Measurements from ENCODE around the gene MXRA5.
"Not testable (repeated sequence)": the region's sequence is repeated elsewhere in the genome, so short reads cannot be mapped to it uniquely, and the experiment has no call there.

Gene MXRA5

GRCh38 chrX:3370656-3371055 lies 24.2 kb upstream of the MXRA5 start:
- TF ChIP-seq CTCF (IDR thresholded peaks at IDR 0.05; ENCODE audit: unreplicated experiment in 3 of 3), result no peak
- no peaks in the 10 kb centered on the region for H3K27me3 Mint-ChIP-seq (ENCODE audit: low read depth)
- H3K9me3 Mint-ChIP-seq, result peaks cover 12% of the 10 kb centered on the region
- H3K4me3 Mint-ChIP-seq, result no peak overlapping the region
- peaks cover 6% of the 10 kb centered on the region for H3K4me1 Mint-ChIP-seq
- H3K36me3 Mint-ChIP-seq (ENCODE audit: low read depth), result no peaks in the 10 kb centered on the region
- no peak overlapping the region for H3K27ac Mint-ChIP-seq

- no peaks in the 10 kb centered on the region for H3K36me3 Mint-ChIP-seq (ENCODE audit: low read depth)
- H3K4me3 Mint-ChIP-seq, result no peak overlapping the region
- H3K27me3 Mint-ChIP-seq (ENCODE audit: low read depth), result no peaks in the 10 kb centered on the region
- H3K9me3 Mint-ChIP-seq, result no peaks in the 10 kb centered on the region
- H3K4me1 Mint-ChIP-seq, result no peaks in the 10 kb centered on the region
- H3K27ac Mint-ChIP-seq, result no peak overlapping the region
- no peak for TF ChIP-seq CTCF (IDR thresholded peaks at IDR 0.05; ENCODE audit: unreplicated experiment in 3 of 3)
These were observed 16.5 kb upstream of the MXRA5 start for GRCh38 chrX:3362956-3363355.

GRCh38 chrX:3360881-3361280 lies 14.4 kb upstream of the MXRA5 start:
- H3K4me3 Mint-ChIP-seq, result no peak overlapping the region
- TF ChIP-seq CTCF (IDR thresholded peaks at IDR 0.05; ENCODE audit: unreplicated experiment in 3 of 3), result no peak
- H3K36me3 Mint-ChIP-seq (ENCODE audit: low read depth), result no peaks in the 10 kb centered on the region
- H3K9me3 Mint-ChIP-seq, result no peaks in the 10 kb centered on the region
- no peak overlapping the region for H3K27ac Mint-ChIP-seq
- H3K4me1 Mint-ChIP-seq, result no peaks in the 10 kb centered on the region
- H3K27me3 Mint-ChIP-seq (ENCODE audit: low read depth), result no peaks in the 10 kb centered on the region

- H3K27me3 Mint-ChIP-seq (ENCODE audit: low read depth), result peaks cover 18% of the 10 kb centered on the region
- not testable (repeated sequence) for H3K9me3 Mint-ChIP-seq; H3K36me3 Mint-ChIP-seq (ENCODE audit: low read depth)
- H3K4me3 Mint-ChIP-seq, result peak overlapping the region in 1 of 3 experiments; percentile 39
- H3K4me1 Mint-ChIP-seq, result peaks cover 33% of the 10 kb centered on the region
- H3K27ac Mint-ChIP-seq, result peak overlapping the region; percentile 78 to 93 (median 87)
These were observed 6.3 kb upstream of the MXRA5 start for GRCh38 chrX:3352741-3353140.

- no peak for TF ChIP-seq CTCF (IDR thresholded peaks at IDR 0.05; ENCODE audit: unreplicated experiment in 3 of 3)
- peak overlapping the region in 1 of 3 experiments; percentile 7 for H3K4me3 Mint-ChIP-seq
- no peaks in the 10 kb centered on the region for H3K36me3 Mint-ChIP-seq (ENCODE audit: low read depth)
- H3K27ac Mint-ChIP-seq, result peak overlapping the region; percentile 38 to 78 (median 78)
- peaks cover 28% of the 10 kb centered on the region for H3K27me3 Mint-ChIP-seq (ENCODE audit: low read depth)
- H3K4me1 Mint-ChIP-seq, result peaks cover 33% of the 10 kb centered on the region
- peaks cover 8% of the 10 kb centered on the region for H3K9me3 Mint-ChIP-seq
These were observed 4.8 kb upstream of the MXRA5 start for GRCh38 chrX:3351276-3351675.

- Mint-ChIP-seq H3K4me1 (peaks cover 36% of the 10 kb centered on the region), H3K27me3 (ENCODE audit: low read depth) (peaks cover 54% of the 10 kb centered on the region), H3K9me3 (peaks cover 8% of the 10 kb centered on the region), H3K4me3 (peak overlapping the region; percentile 85 to 88 (median 87)), H3K27ac (no peak overlapping the region), H3K36me3 (ENCODE audit: low read depth) (peaks cover 10% of the 10 kb centered on the region)
- TF ChIP-seq CTCF (IDR thresholded peaks at IDR 0.05; ENCODE audit: unreplicated experiment in 3 of 3), result no peak
These were observed 1.7 kb upstream of the MXRA5 start for GRCh38 chrX:3348191-3348590.

All from nephron (organoid).